OCI-LY1 (cell line): ENCODE results near the gene SH3PXD2A.

Source experiments
- H2AFZ ChIP-seq: fragments of 200-600 bp; sonication (generic), shearing (Covaris generic); 2 replicates; pipeline ENCODE4 v1.6.0; 2014; ENCODE audit warnings: antibody characterized with exemption, mild to moderate bottlenecking, low read length
- H3F3A ChIP-seq: fragments of 200-600 bp; sonication (generic), shearing (Covaris generic); 2 replicates; pipeline ENCODE4 v1.6.0; 2014; ENCODE audit warnings: mild to moderate bottlenecking, antibody characterized with exemption, low read length, moderate library complexity; ENCODE audit not compliant: insufficient read depth
- H3K27ac ChIP-seq: fragments of 200-600 bp; sonication (generic); 2 replicates; pipeline ENCODE4 v1.5.1; 2014; ENCODE audit warnings: low read length, mixed run types, mild to moderate bottlenecking, low read depth; ENCODE audit not compliant: poor library complexity, severe bottlenecking
- H3K27me3 ChIP-seq: fragments of 200-600 bp; sonication (generic); 2 replicates; pipeline ENCODE4 v1.6.0; 2014; ENCODE audit warnings: antibody characterized with exemption, mild to moderate bottlenecking, low read length, moderate library complexity; ENCODE audit not compliant: insufficient read depth
- H3K36me3 ChIP-seq: fragments of 200-600 bp; sonication (generic); 2 replicates; pipeline ENCODE4 v1.6.1; 2014; ENCODE audit warnings: mild to moderate bottlenecking, antibody characterized with exemption, low read length, moderate library complexity, mixed read lengths; ENCODE audit not compliant: insufficient read depth
- H3K4me1 ChIP-seq: fragments of 200-600 bp; sonication (generic); 2 replicates; pipeline ENCODE4 v1.5.1; 2014; ENCODE audit warnings: mild to moderate bottlenecking, low read length, moderate library complexity; ENCODE audit not compliant: insufficient read depth, severe bottlenecking
- H3K4me2 ChIP-seq: fragments of 200-600 bp; sonication (generic), shearing (Covaris generic); 2 replicates; pipeline ENCODE4 v1.6.1; 2014; ENCODE audit warnings: low read length
- H3K4me3 ChIP-seq: fragments of 200-600 bp; sonication (generic); 2 replicates; pipeline ENCODE4 v1.5.1; 2014; ENCODE audit warnings: low read length, low read depth, mild to moderate bottlenecking, mixed read lengths; ENCODE audit not compliant: poor library complexity, severe bottlenecking
- H3K79me2 ChIP-seq: fragments of 200-600 bp; shearing (Covaris generic); 2 replicates; pipeline ENCODE4 v1.6.1; 2016; ENCODE audit warnings: mixed run types, low read length, mixed read lengths; ENCODE audit not compliant: insufficient read depth
- H3K9ac ChIP-seq: fragments of 200-600 bp; sonication (generic), shearing (Covaris generic); 2 replicates; pipeline ENCODE4 v1.6.1; 2014; ENCODE audit warnings: mild to moderate bottlenecking, low read length, mixed read lengths
- H3K9me2 ChIP-seq: fragments of 200-600 bp; sonication (generic), shearing (Covaris generic); 2 replicates; pipeline ENCODE4 v1.6.1; 2014; ENCODE audit warnings: low read depth, mild to moderate bottlenecking, low read length, mixed read lengths
- H3K9me3 ChIP-seq: fragments of 200-600 bp; shearing (Covaris generic); 2 replicates; pipeline ENCODE4 v1.6.1; 2014; ENCODE audit warnings: low read length, mixed read lengths
- H4K20me1 ChIP-seq: fragments of 200-600 bp; sonication (generic), shearing (Covaris generic); 2 replicates; pipeline ENCODE4 v1.6.0; 2016; ENCODE audit warnings: mild to moderate bottlenecking, low read length; ENCODE audit not compliant: insufficient read depth
- CTCF ChIP-seq: fragments of 200-600 bp; sonication (generic), shearing (Covaris generic); IDR thresholded peaks from 2 replicates; pipeline ENCODE4 v1.5.1; 2017; ENCODE audit warnings: mild to moderate bottlenecking, antibody characterized with exemption, low read length, moderate library complexity, mixed read lengths
- EZH2 ChIP-seq: fragments of 200-600 bp; sonication (generic), shearing (Covaris generic); IDR thresholded peaks from 2 replicates; pipeline ENCODE4 v1.8.0; 2017; ENCODE audit warnings: borderline replicate concordance, mixed run types, mild to moderate bottlenecking, antibody characterized with exemption, low read length, moderate library complexity, mixed read lengths

SH3PXD2A gene

GRCh38 chr10:103800089-103800488, 55.3 kb downstream of the SH3PXD2A start:
- no peaks in the 10 kb centered on the region for H3K9me2 ChIP-seq
- H3K79me2 ChIP-seq = no peaks in the 10 kb centered on the region
- H3K27ac ChIP-seq = no peak overlapping the region
- no peak for TF ChIP-seq CTCF
- no peak for TF ChIP-seq EZH2
- no peaks in the 10 kb centered on the region for H3F3A ChIP-seq
- H3K4me3 ChIP-seq = no peak overlapping the region
- H3K36me3 ChIP-seq = no peaks in the 10 kb centered on the region
- H2AFZ ChIP-seq = no peak overlapping the region
- H3K9ac ChIP-seq = no peak overlapping the region
- H3K9me3 ChIP-seq = no peaks in the 10 kb centered on the region
- H4K20me1 ChIP-seq = no peaks in the 10 kb centered on the region
- no peaks in the 10 kb centered on the region for H3K4me1 ChIP-seq
- peaks cover 3% of the 10 kb centered on the region; the same call in 1 of the 2 replicates for H3K27me3 ChIP-seq
- no peak overlapping the region for H3K4me2 ChIP-seq

GRCh38 chr10:103799341-103799740, 56.0 kb downstream of the SH3PXD2A start:
- Histone ChIP-seq H4K20me1 (no peaks in the 10 kb centered on the region), H3F3A (no peaks in the 10 kb centered on the region), H3K4me3 (no peak overlapping the region), H3K9me2 (no peaks in the 10 kb centered on the region), H3K36me3 (no peaks in the 10 kb centered on the region), H2AFZ (no peak overlapping the region), H3K4me2 (no peak overlapping the region), H3K79me2 (no peaks in the 10 kb centered on the region), H3K9ac (no peak overlapping the region), H3K27me3 (no peaks in the 10 kb centered on the region), H3K4me1 (no peaks in the 10 kb centered on the region), H3K27ac (no peak overlapping the region), H3K9me3 (no peaks in the 10 kb centered on the region)
- TF ChIP-seq EZH2 (no peak), CTCF (no peak)

GRCh38 chr10:103798511-103798910, 56.9 kb downstream of the SH3PXD2A start:
- Histone ChIP-seq H2AFZ (no peak overlapping the region), H3K9me3 (no peaks in the 10 kb centered on the region), H4K20me1 (no peaks in the 10 kb centered on the region), H3K27me3 (no peaks in the 10 kb centered on the region), H3K27ac (no peak overlapping the region), H3K9ac (no peak overlapping the region), H3K36me3 (no peaks in the 10 kb centered on the region), H3K4me2 (no peak overlapping the region), H3F3A (no peaks in the 10 kb centered on the region), H3K4me3 (no peak overlapping the region), H3K9me2 (no peaks in the 10 kb centered on the region), H3K79me2 (no peaks in the 10 kb centered on the region), H3K4me1 (no peaks in the 10 kb centered on the region)
- no peak for TF ChIP-seq EZH2
- no peak for TF ChIP-seq CTCF
